Measurements from ENCODE around the gene TPCN2. TPM values are rescaled to one million over a fixed set of nuclear protein-coding genes. Genes with fewer than 3 reads are reported as not detected.

Gene TPCN2
- total RNA-seq, 4 donors from 2014 or later = 16.8 to 33.8 (median 28.3) TPM

DNA sequence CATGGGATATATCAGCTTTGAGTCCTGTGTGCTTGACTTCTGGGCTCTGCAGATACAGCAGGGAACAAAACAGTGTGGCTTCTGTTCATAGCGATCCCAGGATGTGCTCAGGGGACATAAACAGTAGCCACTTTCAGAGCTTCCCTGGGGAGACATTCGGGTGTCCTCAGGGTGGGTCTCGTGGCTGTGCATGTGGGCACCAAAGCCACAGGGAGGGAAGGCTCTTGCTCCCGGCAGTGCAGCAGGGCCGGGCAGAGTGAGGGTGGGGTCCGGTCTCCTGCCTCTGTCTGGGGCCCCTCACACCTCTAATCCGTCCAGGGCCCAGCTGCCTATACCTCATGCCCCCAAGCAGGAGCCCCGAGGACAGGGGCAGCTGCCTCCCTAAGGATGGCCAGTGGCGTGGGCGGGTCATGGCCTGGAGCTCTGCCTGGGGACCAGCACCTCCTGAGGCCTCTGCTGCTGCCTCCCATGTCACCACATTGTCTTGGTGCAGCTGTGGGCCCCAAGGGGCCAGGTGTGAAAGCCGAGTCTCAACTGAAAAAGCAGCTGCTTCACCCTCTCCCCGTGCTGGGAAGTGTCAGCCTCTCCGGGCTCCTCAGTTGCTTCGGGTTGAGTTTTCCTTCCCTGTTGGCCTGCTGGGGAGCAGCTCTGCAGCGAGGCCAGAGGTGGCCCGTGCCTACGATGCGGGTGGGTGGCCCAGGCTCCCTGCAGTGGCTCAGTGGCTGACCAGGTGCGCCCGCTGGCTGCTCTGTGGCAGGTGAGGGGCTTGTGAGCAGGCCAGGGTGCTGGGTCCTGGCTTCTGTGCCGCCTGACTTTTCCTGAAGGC is 3.8 kb downstream of the TPCN2 start:
- H3K4me3 ChIP-seq = peak overlapping the region in 1 of 2 donors; percentile 99
- H3K27me3 ChIP-seq = no peaks in the 10 kb centered on the region
- no CpG with 5 or more reads among the region's 21 CpGs for WGBS, 2 donors (ENCODE audit: low coverage in 1 of 2)
- H3K36me3 ChIP-seq = peaks cover 0 to 39% of the 10 kb centered on the region in 2 donors
- TF ChIP-seq, protein P1, sequence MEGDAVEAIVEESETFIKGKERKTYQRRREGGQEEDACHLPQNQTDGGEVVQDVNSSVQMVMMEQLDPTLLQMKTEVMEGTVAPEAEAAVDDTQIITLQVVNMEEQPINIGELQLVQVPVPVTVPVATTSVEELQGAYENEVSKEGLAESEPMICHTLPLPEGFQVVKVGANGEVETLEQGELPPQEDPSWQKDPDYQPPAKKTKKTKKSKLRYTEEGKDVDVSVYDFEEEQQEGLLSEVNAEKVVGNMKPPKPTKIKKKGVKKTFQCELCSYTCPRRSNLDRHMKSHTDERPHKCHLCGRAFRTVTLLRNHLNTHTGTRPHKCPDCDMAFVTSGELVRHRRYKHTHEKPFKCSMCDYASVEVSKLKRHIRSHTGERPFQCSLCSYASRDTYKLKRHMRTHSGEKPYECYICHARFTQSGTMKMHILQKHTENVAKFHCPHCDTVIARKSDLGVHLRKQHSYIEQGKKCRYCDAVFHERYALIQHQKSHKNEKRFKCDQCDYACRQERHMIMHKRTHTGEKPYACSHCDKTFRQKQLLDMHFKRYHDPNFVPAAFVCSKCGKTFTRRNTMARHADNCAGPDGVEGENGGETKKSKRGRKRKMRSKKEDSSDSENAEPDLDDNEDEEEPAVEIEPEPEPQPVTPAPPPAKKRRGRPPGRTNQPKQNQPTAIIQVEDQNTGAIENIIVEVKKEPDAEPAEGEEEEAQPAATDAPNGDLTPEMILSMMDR (IDR thresholded peaks at IDR 0.05) = no peak
- TF ChIP-seq POLR2A (IDR thresholded peaks at IDR 0.05) = no peak
- TF ChIP-seq EP300 (IDR thresholded peaks at IDR 0.05) = no peak
- no peak for TF ChIP-seq POLR2AphosphoS5 (IDR thresholded peaks at IDR 0.05)
- peak overlapping the region; percentile 97 to 99 (median 99) for H3K27ac ChIP-seq
- ATAC-seq = no peak
- peaks cover 0 to 94% (median 35%) of the 10 kb centered on the region in 3 donors for H3K4me1 ChIP-seq
- no peaks in the 10 kb centered on the region for H3K9me3 ChIP-seq

DNA sequence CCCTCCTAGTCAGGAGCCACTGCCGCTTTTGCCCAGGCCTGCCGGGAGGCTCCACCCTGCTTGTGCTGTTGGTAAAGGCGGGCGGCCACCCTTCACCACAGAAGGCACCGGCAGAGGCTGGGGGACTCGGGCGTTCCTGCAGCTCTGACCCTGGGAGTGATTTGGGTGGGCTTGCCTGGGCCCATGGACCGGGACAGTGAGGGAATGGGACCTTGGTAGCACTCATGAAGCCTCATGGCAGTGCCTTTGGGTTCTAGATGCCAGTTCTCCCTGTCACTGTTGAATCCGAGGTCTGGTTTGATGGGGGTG is 4.4 kb downstream of the TPCN2 start:
- Histone ChIP-seq H3K9me3 (no peaks in the 10 kb centered on the region), H3K27ac (peak overlapping the region; percentile 1 to 99 (median 99)), H3K4me1 (peaks cover 0 to 91% (median 35%) of the 10 kb centered on the region in 3 donors), H3K4me3 (peak overlapping the region in 1 of 2 donors; percentile 99), H3K36me3 (peaks cover 0 to 45% of the 10 kb centered on the region in 2 donors), H3K27me3 (no peaks in the 10 kb centered on the region)
- ATAC-seq = no peak
- TF ChIP-seq POLR2A (IDR thresholded peaks at IDR 0.05) (no peak), POLR2AphosphoS5 (IDR thresholded peaks at IDR 0.05) (no peak)
- TF ChIP-seq, protein P1 (IDR thresholded peaks at IDR 0.05) = no peak
- WGBS, 2 donors (ENCODE audit: low coverage in 1 of 2) = no CpG with 5 or more reads among the region's 9 CpGs

DNA sequence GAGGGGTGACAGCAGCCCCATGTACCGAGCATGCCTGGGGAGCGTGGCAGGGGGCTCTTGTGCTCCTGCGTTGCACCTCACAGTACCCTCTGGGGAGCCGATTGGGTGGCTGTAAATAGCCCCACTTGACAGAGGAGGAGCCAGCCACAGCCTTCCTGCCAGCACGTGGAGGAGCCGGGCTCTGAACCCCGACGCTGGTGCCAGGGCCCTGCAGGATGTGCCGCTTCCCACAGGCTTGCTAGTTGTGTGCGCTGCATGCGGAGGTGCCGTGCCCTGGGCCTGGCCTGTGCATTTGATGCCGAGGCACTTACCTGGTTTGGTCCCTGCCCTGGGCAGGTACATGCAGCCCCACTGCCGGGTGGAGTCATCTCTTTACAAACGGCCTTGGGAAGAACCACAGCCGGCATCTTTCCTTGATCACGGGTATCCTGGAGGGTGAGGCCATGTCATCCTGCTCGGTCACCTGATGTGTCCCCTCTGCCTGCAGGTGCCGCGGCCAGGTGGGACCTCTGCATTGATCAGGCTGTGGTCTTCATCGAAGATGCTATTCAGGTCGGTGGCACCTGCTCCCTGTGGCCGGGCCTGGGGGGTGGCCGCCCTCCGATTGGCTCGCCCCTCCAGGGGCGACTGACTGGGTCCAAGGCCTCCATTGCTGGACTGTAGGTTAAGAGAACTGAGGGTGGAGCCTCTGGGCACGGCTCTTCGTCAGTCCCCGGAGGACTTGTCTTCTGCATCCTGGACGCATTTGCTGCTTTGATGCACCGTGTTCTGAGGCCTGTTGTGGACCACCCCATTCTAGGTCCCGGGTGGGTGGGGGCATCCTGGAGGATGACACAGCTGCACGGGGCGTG is 5.0 kb downstream of the TPCN2 start:
- peak overlapping the region in 3 of 4 donors; percentile 99 for H3K27ac ChIP-seq
- TF ChIP-seq POLR2A (IDR thresholded peaks at IDR 0.05) = no peak
- no peak for TF ChIP-seq POLR2AphosphoS5 (IDR thresholded peaks at IDR 0.05)
- TF ChIP-seq, protein P1 (IDR thresholded peaks at IDR 0.05) = no peak
- no peak for TF ChIP-seq EP300 (IDR thresholded peaks at IDR 0.05)
- no peaks in the 10 kb centered on the region for H3K9me3 ChIP-seq
- peaks cover 0 to 51% of the 10 kb centered on the region in 2 donors for H3K36me3 ChIP-seq
- no peak for ATAC-seq
- H3K27me3 ChIP-seq = no peaks in the 10 kb centered on the region
- H3K4me1 ChIP-seq = peaks cover 0 to 87% (median 35%) of the 10 kb centered on the region in 3 donors
- WGBS, 2 donors (ENCODE audit: low coverage in 1 of 2) = 80% methylated on average over 3 of the region's 35 CpGs; no CpG with 5 or more reads in 1 of the 2 donors
- peak overlapping the region in 1 of 2 donors; percentile 99 for H3K4me3 ChIP-seq

DNA sequence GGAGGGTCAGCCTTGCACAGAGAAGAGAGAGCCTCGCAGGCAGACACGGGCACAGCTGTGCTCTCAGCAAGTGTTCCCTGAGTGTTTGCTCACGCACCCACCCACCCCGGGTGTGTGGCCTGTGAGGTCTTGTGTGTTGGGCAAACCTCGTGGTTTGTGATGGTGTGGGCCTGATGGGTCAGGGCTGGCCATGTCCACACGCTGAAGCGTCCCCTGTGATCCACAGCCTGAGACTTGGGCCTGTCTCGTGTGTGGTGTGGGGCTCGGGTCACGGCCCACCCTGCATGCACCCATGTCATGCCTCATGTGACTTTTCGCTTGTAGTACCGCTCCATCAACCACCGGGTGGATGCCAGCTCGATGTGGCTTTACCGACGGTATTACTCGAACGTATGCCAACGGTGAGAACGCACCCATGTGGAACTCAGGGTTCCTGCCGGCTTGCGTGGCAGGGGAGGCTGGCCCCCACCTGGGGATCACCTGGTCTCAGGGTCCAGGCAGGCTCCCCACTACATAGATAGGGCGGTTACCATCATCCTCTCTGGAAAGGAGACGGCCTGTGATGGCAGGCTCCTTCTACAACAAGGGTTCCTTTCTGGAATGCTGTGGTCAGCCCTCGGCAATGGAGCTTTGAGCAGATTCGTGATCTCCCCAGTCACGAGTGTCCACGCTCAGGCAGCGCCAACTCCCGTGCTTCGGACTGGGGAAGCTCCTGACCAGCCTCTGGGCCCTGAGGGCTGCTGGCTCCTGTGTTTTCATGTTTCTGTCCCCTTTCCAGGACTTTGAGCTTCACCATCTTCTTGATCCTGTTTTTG is 5.9 kb downstream of the TPCN2 start:
- peaks cover 0 to 59% of the 10 kb centered on the region in 2 donors for H3K36me3 ChIP-seq
- H3K4me3 ChIP-seq = no peak overlapping the region
- TF ChIP-seq POLR2AphosphoS5 (IDR thresholded peaks at IDR 0.05) (no peak), POLR2A (IDR thresholded peaks at IDR 0.05) (no peak)
- H3K4me1 ChIP-seq = peaks cover 0 to 90% (median 35%) of the 10 kb centered on the region in 3 donors
- no peaks in the 10 kb centered on the region for H3K9me3 ChIP-seq
- H3K27ac ChIP-seq = peak overlapping the region in 3 of 4 donors; percentile 45 to 99 (median 99)
- 83 to 84% methylated on average over 3 to 10 of the region's 31 CpGs for WGBS, 2 donors (ENCODE audit: low coverage in 1 of 2)
- no peaks in the 10 kb centered on the region for H3K27me3 ChIP-seq
- no peak for ATAC-seq

DNA sequence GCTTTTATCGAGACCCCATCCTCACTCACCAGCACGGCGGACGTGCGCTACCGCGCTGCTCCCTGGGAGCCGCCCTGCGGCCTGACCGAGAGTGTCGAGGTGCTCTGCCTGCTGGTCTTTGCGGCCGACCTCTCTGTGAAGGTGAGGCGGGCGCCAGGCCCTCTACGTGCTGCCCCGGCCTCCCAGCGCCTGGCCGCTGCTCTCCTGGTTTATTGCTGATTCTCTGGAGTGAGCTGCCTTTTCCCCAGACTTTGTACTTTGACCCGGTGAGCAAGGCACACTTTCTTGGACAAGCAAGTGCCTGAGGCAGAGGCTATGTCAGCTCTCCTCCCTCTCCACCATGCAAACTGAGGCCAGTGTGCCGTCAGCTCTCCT is 6.5 kb downstream of the TPCN2 start:
- H3K27me3 ChIP-seq = no peaks in the 10 kb centered on the region
- no peak overlapping the region for H3K4me3 ChIP-seq
- ATAC-seq = no peak
- WGBS, 2 donors (ENCODE audit: low coverage in 1 of 2) = 80 to 97% methylated on average over 2 to 6 of the region's 21 CpGs
- no peaks in the 10 kb centered on the region for H3K9me3 ChIP-seq
- no peak for TF ChIP-seq POLR2A (IDR thresholded peaks at IDR 0.05)
- TF ChIP-seq EP300 (IDR thresholded peaks at IDR 0.05) = no peak
- TF ChIP-seq, protein P1 (IDR thresholded peaks at IDR 0.05) = no peak
- TF ChIP-seq POLR2AphosphoS5 (IDR thresholded peaks at IDR 0.05) = no peak
- H3K4me1 ChIP-seq = peaks cover 0 to 90% (median 29%) of the 10 kb centered on the region in 3 donors
- peak overlapping the region in 3 of 4 donors; percentile 45 to 99 (median 99) for H3K27ac ChIP-seq
- H3K36me3 ChIP-seq = peaks cover 0 to 65% of the 10 kb centered on the region in 2 donors
